OCI-LY1 (cell line): ENCODE results near the gene SERGEF.

Experiments used
- CTCF ChIP-seq: fragments of 200-600 bp; sonication (generic), shearing (Covaris generic); IDR thresholded peaks from 2 replicates; pipeline ENCODE4 v1.5.1; 2017; ENCODE audit warnings: mild to moderate bottlenecking, antibody characterized with exemption, low read length, moderate library complexity, mixed read lengths
- EZH2 ChIP-seq: fragments of 200-600 bp; sonication (generic), shearing (Covaris generic); IDR thresholded peaks from 2 replicates; pipeline ENCODE4 v1.8.0; 2017; ENCODE audit warnings: borderline replicate concordance, mixed run types, mild to moderate bottlenecking, antibody characterized with exemption, low read length, moderate library complexity, mixed read lengths

- TF ChIP-seq CTCF (no peak), EZH2 (no peak)
Observed at GRCh38 chr11:17753641-17754040, 259.2 kb downstream of the SERGEF start.
